ENCODE results near the gene MBOAT7. TPM values are rescaled to one million over a fixed set of nuclear protein-coding genes. Genes with fewer than 3 reads are reported as not detected.

MBOAT7 gene
- total RNA-seq, 1 experiment from 2014 or later = 109 TPM

DNA sequence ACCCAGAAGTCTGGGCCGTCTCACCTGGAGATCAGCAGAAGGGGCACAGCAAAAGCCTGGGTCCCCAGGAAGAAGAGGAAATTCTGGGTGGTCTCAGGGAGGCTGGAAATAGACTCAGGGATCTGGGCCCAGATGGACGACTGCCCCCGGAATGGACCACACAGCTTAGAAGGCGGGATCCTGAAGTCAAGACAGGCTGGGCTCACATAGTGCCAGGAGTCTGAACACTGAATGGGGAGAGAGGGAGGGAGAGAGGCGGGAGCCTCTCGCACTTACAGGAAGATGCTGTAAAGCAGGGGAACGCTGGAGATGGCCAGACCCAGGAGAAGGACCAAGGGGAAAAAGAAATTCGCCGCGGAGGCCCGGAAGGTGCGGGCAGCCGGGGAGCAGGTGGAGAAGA lies 28.5 kb downstream of the MBOAT7 start:
- peak overlapping the region; percentile 99 for H3K27ac Mint-ChIP-seq
- peaks cover 11% of the 10 kb centered on the region for H3K36me3 Mint-ChIP-seq
- peaks cover 36% of the 10 kb centered on the region for H3K4me1 Mint-ChIP-seq
- ChIA-PET CTCF (interaction anchor here (0.8 to 1.9 kb wide), 4 partner anchors 24 to 202 kb away, joined by 3 to 5 read pairs (median 4); no protein-coding TSS in a partner anchor), POLR2A (interaction anchor here (2.2 kb wide), 1 partner anchor 24 kb away, joined by 10 read pairs; the partner anchor contains the start of gene CNOT3)
- no peak for TF ChIP-seq ESRRA (CRISPR knock-in tag; IDR thresholded peaks at IDR 0.05; ENCODE audit: borderline replicate concordance)
- no peak for TF ChIP-seq FOXP1 (CRISPR knock-in tag; IDR thresholded peaks at IDR 0.05; ENCODE audit: borderline replicate concordance)
- TF ChIP-seq NFE2L1 (CRISPR knock-in tag; IDR thresholded peaks at IDR 0.05) = no peak
- no peak for TF ChIP-seq PRRX2 (CRISPR knock-in tag; IDR thresholded peaks at IDR 0.05)
- H3K27me3 Mint-ChIP-seq (ENCODE audit: low read depth) = peaks cover 36% of the 10 kb centered on the region
- no peaks in the 10 kb centered on the region for H3K9me3 Mint-ChIP-seq
- DNase-seq (ENCODE audit: low spot score) (no peak), ATAC-seq (no peak)
- H3K4me3 Mint-ChIP-seq = peak overlapping the region; percentile 100

- peaks cover 31% of the 10 kb centered on the region for H3K27me3 Mint-ChIP-seq (ENCODE audit: low read depth)
- no peak for ATAC-seq
- no peaks in the 10 kb centered on the region for H3K9me3 Mint-ChIP-seq
- POLR2A ChIA-PET = interaction anchor here (1.0 to 2.2 kb wide), 4 partner anchors 11 to 31 kb away, joined by 3 to 10 read pairs (median 4); partner anchors contain the start of genes CNOT3 and TSEN34
- peaks cover 14% of the 10 kb centered on the region for H3K36me3 Mint-ChIP-seq
- no peak for DNase-seq (ENCODE audit: low spot score)
- H3K27ac Mint-ChIP-seq = peak overlapping the region; percentile 99
- TF ChIP-seq NR3C1 (CRISPR knock-in tag; conservative IDR thresholded peaks at IDR 0.05; ENCODE audit: low read depth) (no peak), ZBTB21 (CRISPR knock-in tag; IDR thresholded peaks at IDR 0.05; ENCODE audit: borderline replicate concordance) (no peak), HMGXB4 (CRISPR knock-in tag; IDR thresholded peaks at IDR 0.05) (0 out of 2 replicates have a peak, but pooled peaks have one; percentile 23), PRRX2 (CRISPR knock-in tag; IDR thresholded peaks at IDR 0.05) (no peak), FOXP4 (CRISPR knock-in tag; IDR thresholded peaks at IDR 0.05) (peak; percentile 37; the same call in 1 of the 2 replicates)
- peaks cover 36% of the 10 kb centered on the region for H3K4me1 Mint-ChIP-seq
- CTCF ChIA-PET = interaction anchor here (1.0 to 1.9 kb wide), 6 partner anchors 24 to 248 kb away, joined by 3 to 6 read pairs (median 4); partner anchors contain the start of gene MBOAT7
- H3K4me3 Mint-ChIP-seq = peak overlapping the region; percentile 100
Measured at GRCh38 chr19:54160182-54160811, 29.1 kb downstream of the MBOAT7 start.

GRCh38 chr19:54159352-54160181 lies 29.8 kb downstream of the MBOAT7 start, which contains the start of gene LENG1:
LENG1 (minus strand) TSS chr19:54159721; CDS start chr19:54159695, 26 bp downstream.
- peaks cover 24% of the 10 kb centered on the region for H3K27me3 Mint-ChIP-seq (ENCODE audit: low read depth)
- POLR2A ChIA-PET = interaction anchor here (1.0 to 2.2 kb wide), 5 partner anchors 10 to 252 kb away, joined by 3 to 10 read pairs (median 3); partner anchors contain the start of genes CNOT3 and TSEN34
- ATAC-seq = peak; percentile 80
- DNase-seq (ENCODE audit: low spot score) = peak; percentile 99
- H3K9me3 Mint-ChIP-seq = no peaks in the 10 kb centered on the region
- H3K36me3 Mint-ChIP-seq = peaks cover 20% of the 10 kb centered on the region
- H3K4me3 Mint-ChIP-seq = peak within 1 kb of the TSS; percentile 100
- peaks cover 35% of the 10 kb centered on the region for H3K4me1 Mint-ChIP-seq
- CTCF ChIA-PET = interaction anchor here (0.8 to 1.9 kb wide), 7 partner anchors 14 to 247 kb away, joined by 3 to 6 read pairs (median 5); partner anchors contain the start of gene MBOAT7
- H3K27ac Mint-ChIP-seq = peak within 1 kb of the TSS; percentile 99
- TF ChIP-seq HMGXB4 (CRISPR knock-in tag; IDR thresholded peaks at IDR 0.05) (no peak), FOXP4 (CRISPR knock-in tag; IDR thresholded peaks at IDR 0.05) (peak; percentile 50), RELA (CRISPR knock-in tag; IDR thresholded peaks at IDR 0.05; ENCODE audit: borderline replicate concordance) (no peak), FOXP1 (CRISPR knock-in tag; IDR thresholded peaks at IDR 0.05; ENCODE audit: borderline replicate concordance) (peak; percentile 43; the same call in 1 of the 2 replicates), NFYB (CRISPR knock-in tag; conservative IDR thresholded peaks at IDR 0.05; ENCODE audit: low read depth) (peak; percentile 98), GABPB1 (CRISPR knock-in tag; IDR thresholded peaks at IDR 0.05) (peak; percentile 65; the same call in 1 of the 2 replicates), FOXK1 (CRISPR knock-in tag; IDR thresholded peaks at IDR 0.05) (peak; percentile 23; the same call in 1 of the 2 replicates), ZNF121 (CRISPR knock-in tag; IDR thresholded peaks at IDR 0.05) (peak; percentile 94), ATF1 (CRISPR knock-in tag; IDR thresholded peaks at IDR 0.05) (no peak), SMAD3 (CRISPR knock-in tag; IDR thresholded peaks at IDR 0.05; ENCODE audit: borderline replicate concordance) (peak; percentile 59; the same call in 1 of the 2 replicates), ETV6 (CRISPR knock-in tag; IDR thresholded peaks at IDR 0.05) (0 out of 2 replicates have a peak, but pooled peaks have one; percentile 55), JAZF1 (CRISPR knock-in tag; IDR thresholded peaks at IDR 0.05) (no peak), SP1 (CRISPR knock-in tag; conservative IDR thresholded peaks at IDR 0.05) (peak; percentile 83), ZNF416 (CRISPR knock-in tag; IDR thresholded peaks at IDR 0.05) (peak; percentile 81)
- TF ChIP-seq, protein P1, sequence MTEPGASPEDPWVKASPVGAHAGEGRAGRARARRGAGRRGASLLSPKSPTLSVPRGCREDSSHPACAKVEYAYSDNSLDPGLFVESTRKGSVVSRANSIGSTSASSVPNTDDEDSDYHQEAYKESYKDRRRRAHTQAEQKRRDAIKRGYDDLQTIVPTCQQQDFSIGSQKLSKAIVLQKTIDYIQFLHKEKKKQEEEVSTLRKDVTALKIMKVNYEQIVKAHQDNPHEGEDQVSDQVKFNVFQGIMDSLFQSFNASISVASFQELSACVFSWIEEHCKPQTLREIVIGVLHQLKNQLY (CRISPR knock-in tag; IDR thresholded peaks at IDR 0.05) = no peak

Measured in WTC11 (cell line).